Measurements from ENCODE around the gene C6orf58.
"Not testable (repeated sequence)": the region's sequence is repeated elsewhere in the genome, so short reads cannot be mapped to it uniquely, and the experiment has no call there.

Gene C6orf58

DNA sequence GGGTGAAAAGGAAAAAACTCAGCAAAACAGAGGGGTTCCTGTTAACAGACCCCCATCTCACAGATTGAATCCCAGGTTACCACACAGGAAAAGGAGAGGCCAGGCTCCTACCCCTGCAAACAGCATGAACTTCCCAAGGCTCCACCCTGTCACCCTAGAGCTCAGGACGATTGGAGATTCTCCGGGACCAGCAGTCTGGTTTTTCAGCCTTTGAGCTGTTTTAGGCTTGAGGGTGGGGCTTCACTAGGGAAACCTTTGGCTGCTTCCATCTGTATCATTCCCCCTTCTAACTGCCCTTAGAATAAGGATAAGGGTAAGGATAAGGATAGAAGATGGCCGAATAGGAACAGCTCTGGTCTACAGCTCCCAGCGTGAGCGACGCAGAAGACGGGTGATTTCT, 16.0 kb downstream of the C6orf58 start:
- no peak for DNase-seq

DNA sequence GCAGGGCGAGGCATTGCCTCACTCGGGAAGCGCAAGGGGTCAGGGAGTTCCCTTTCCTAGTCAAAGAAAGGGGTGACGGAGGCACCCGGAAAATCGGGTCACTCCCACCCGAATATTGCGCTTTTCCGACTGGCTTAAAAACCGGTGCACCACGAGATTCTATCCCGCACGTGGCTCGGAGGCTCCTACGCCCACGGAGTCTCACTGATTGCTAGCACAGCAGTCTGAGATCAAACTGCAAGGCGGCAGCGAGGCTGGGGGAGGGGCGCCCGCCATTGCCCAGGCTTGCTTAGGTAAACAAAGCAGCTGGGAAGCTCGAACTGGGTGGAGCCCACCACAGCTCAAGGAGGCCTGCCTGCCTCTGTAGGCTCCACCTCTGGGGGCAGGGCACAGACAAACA, 16.5 kb downstream of the C6orf58 start:
- DNase-seq, result not testable (repeated sequence)

DNA sequence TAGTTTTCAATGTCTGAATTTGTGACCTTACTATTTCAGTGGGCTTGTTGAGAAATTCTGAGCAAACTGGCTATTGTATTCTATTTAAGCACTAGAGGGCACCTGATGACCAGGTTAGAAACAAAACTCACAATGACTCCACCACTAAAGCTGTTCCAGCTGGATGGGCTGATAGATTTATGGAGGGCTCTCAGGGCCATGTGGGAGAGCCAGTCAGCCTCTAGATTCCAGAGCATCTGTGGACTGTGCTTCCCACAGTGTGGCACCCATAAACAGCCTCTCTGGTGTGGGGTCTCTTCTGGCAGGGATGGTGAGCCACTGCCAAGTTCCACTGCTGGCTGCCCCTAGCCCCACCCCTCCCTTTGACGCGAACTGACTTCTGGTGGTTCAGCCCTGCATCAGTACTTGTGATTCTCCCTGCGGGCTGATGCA, 29.2 kb downstream of the C6orf58 start:
- no peak for DNase-seq

DNA sequence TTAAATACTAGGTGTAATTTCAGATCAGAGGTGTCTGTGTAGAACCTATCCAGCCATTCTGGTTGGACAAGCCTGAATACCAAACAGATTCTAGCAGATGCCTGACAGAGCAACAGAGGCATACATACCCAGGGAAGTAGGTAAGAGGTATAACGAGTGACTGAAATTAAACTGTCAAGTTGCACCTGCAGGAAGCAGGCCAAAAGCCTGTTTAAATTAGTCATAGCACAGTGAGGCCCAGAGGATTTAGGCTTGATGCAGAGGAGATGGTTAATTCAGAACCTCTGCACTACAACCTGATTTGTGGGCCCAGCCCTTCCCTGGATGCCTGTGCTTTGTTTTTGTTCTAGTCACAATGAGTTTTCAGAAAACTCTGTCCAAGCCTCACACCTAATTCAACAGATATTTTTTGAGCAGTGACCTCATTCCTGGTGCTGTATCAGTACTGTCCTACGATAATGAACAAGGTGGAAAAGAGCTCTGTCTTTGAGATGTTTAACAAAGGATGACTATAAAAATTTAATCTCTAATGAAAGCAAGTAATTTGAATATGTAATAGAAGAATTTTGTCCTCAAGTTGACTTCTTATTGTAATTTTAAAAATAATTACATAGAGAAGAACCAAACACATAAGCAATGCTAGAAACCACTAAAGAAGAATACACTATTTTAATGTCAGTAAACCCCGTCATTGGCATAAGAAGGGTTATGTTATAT, 31.7 kb downstream of the C6orf58 start:
- no peak for DNase-seq

DNA sequence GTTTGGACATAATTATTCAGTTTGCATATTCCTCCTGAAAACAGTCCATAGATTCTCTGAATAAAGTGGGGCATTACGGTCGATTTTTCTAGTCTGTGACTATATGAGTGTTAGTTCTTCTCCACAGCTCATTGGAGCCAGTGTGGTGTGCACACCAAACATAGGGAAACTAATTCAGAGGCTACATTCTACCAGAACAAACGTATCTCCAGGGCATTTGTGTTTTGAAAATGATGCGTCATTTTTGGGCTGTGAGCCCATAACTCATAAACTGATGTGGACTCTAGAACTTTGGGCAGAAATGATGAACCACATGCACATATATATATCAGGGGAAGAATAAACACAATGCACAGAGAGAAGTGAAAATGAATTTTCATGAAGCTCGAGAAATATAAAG, 41.8 kb downstream of the C6orf58 start:
- no peak for DNase-seq

DNA sequence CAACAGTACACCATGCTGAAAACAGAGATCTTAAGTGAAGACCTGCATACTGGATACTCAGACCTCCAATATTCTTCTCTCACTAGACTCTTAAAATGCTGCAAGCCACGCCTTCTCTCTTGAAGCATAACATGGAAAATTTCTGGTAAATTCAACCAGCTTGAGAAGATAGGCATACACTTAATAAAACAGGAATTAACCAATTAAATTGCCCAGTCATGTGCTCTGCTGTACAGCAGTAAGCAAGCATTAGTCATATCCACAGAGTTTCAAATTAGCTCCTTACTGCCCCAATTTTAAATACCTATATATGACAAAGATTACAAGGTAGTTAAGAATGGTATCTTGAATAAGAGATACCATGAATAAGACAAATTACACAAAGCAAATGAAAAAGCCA, 53.8 kb downstream of the C6orf58 start:
- DNase-seq, result no peak

DNA sequence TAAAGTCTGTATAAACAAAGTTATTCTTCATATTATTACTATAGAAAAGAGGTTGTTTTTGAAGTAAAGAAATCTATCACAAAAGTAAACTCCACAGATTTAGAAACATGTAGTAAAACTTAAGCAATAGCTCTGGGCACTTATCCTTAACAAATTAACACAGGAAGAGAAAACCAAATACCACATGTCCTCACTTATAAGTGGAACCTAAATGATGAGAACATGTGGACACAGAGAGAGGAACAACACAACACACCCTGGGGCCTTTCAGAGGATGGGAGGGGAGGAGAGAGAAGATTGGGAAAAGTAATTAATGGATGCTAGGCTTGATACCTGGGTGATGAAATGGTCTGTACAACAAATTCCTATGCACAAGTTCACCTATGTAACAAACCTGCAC, 57.2 kb downstream of the C6orf58 start:
- DNase-seq, result no peak

DNA sequence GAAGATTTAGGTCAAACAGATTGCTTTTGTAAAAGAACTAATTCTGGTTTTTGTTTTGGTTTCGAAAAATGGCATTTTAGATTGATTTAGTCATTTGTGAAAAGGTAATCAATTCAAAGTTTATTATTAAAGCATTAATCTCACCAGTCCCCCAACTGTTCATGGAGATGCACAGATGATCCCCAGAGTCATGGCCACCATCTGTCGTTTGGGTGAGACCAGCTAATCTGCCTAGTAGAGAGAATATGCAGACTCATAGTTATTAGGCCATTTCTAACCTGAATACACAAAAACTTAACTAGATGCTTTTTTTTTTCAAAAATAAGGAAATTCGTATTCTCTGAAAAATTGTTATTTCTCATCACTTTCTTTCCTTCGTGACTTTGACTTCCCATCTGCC, 58.1 kb downstream of the C6orf58 start:
- DNase-seq, result no peak

DNA sequence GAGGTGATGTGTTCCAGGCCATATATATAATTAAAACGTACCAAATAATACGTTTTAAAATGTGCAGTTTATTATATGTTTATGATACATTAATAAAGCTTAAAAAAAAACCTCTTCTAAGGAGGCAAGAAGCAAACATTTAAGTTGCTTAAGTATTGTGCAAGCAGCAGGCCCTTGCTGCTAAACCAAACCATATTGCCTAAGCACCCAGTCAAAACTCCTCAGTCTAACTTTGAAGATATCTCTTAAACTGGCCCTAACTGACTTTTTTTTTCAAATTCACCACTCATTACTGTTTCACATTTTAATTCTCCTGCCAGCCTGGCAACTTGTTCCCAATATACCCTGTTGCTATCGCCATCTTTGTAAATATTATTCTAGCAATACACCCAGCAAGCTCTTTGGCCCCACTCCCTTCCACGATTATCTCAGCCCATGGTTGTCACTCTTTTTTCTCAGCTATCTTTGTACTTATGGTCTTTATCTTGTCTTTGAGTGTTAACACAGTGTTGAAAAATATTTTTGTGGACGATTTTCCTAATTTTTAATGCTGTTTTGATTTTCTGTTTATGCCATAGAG, 60.9 kb downstream of the C6orf58 start:
- DNase-seq, result no peak
